Esophagus (tissue), 2 donors: Measurements from ENCODE around the gene GMPPA. TPM values are rescaled to one million over a fixed set of nuclear protein-coding genes. Genes with fewer than 3 reads are reported as not detected.

Experiments used
- H3K27ac ChIP-seq, 2 donors: one replicate each; pipeline ENCODE4 v1.5.1; 2013; ENCODE audit warnings: low read depth in 2 of 2, mild to moderate bottlenecking in 2 of 2, inconsistent platforms in 1 of 2, low read length in 1 of 2, moderate library complexity in 1 of 2
- H3K27me3 ChIP-seq, 2 donors: one replicate each; pipeline ENCODE4 v1.6.1; 2013; ENCODE audit warnings: low read length in 2 of 2, control low read depth in 1 of 2, mild to moderate bottlenecking in 1 of 2; ENCODE audit not compliant: insufficient read depth in 2 of 2, control insufficient read depth in 1 of 2
- H3K36me3 ChIP-seq, 2 donors: one replicate each; pipeline ENCODE4 v1.6.1; 2013; ENCODE audit warnings: low read length in 1 of 2; ENCODE audit not compliant: control insufficient read depth in 2 of 2, insufficient read depth in 2 of 2
- H3K4me1 ChIP-seq, 2 donors: one replicate each; pipeline ENCODE4 v1.6.1; 2013; ENCODE audit warnings: low read length in 1 of 2; ENCODE audit not compliant: control insufficient read depth in 2 of 2, insufficient read depth in 2 of 2
- H3K4me3 ChIP-seq, 2 donors: one replicate each; pipeline ENCODE4 v1.5.1; 2013; ENCODE audit warnings: low read length in 2 of 2, mild to moderate bottlenecking in 2 of 2, low read depth in 1 of 2, moderate library complexity in 1 of 2
- H3K9me3 ChIP-seq, 2 donors: one replicate each; pipeline ENCODE4 v1.6.1; 2013; ENCODE audit warnings: mild to moderate bottlenecking in 2 of 2, low read depth in 1 of 2, low read length in 1 of 2, moderate library complexity in 1 of 2; ENCODE audit not compliant: control insufficient read depth in 2 of 2, insufficient read depth in 1 of 2
- WGBS, 2 donors: extraction: QIAGEN DNeasy Blood & Tissue Kit; methylation state at CpG; one replicate each; pipeline ENCODE4 v1.1.7; 2013; 5-methylcytosine and 5-hydroxymethylcytosine counted together
- polyA plus RNA-seq, 2 donors: library from polyadenylated mRNA; stranded (reverse); fragments of 200-250 nt; gene quantifications; one replicate each; pipeline ENCODE4 v1.2.3, GENCODE V29; 2013
- donor health status: healthy with polysubstance abuse.
- donor health status: Bipolar disorder and iron deficiency.

Gene GMPPA
- polyA plus RNA-seq, 2 donors: 18.4 to 25.5 TPM

DNA sequence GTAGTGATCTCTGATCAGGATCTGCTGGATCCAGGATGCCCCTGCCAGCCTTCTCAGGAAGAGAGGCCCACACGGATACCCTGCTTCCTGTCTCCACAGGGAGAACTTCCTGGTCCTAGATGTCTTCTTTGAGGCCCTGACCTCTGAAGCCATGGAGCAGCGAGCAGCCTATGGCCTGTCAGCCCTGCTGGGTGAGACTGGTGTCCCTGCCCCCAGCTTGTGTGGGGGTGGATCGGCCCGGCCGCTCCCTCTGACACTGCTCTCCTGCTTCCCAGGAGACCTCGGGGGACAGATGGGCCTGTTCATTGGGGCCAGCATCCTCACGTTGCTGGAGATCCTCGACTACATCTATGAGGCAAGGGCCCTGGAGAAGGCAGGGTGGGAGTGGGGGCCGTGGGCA is 38.3 kb downstream of the GMPPA start:
- Histone ChIP-seq H3K4me1 (peaks cover 0 to 6% of the 10 kb centered on the region in 2 donors), H3K9me3 (no peaks in the 10 kb centered on the region), H3K27me3 (no peaks in the 10 kb centered on the region), H3K36me3 (peaks cover 0 to 24% of the 10 kb centered on the region in 2 donors), H3K4me3 (no peak overlapping the region), H3K27ac (no peak overlapping the region)
- 54 to 62% methylated on average over 9 of the region's 9 CpGs for WGBS, 2 donors

DNA sequence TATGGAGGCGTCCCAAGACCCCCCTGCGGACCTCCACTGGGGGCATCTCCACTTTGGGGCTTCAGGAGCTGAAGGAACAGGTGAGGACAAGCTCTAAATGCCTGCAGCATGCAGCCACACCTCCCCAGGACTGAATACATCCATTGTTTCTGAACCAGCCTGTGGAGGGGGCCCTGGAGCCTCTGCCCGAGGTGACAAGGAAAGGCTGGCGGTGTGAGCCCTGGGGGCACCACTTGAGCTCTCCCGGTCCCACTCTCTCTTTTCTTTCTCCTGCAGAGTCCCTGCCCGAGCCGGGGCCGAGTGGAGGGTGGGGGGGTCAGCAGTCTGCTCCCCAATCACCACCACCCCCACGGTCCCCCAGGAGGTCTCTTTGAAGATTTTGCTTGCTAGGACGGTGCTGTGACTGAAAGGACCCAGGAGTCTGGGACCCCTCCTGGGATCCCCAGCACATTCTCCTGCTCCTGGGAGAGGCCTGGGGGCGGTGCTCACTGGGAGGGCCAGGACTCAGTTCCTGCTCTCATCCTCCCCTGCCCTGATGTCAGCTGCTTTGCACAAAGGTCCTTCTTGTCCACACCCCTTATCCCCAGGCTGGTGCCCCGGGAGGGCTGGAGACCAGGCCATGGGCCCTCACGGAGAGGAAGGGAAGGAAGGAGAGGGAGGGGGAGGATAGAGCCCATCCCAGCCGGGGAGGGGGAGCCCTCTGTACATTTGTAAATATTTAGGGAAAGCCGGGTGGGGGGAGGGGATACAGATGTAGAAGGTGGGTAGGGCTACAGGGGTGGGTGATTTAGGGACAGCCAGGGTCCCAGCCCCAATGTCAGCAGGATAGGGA is 39.2 kb downstream of the GMPPA start:
- WGBS, 2 donors: 49 to 52% methylated on average over 13 of the region's 15 CpGs
- Histone ChIP-seq H3K4me3 (no peak overlapping the region), H3K27ac (no peak overlapping the region), H3K36me3 (peaks cover 0 to 24% of the 10 kb centered on the region in 2 donors), H3K4me1 (peaks cover 0 to 8% of the 10 kb centered on the region in 2 donors), H3K27me3 (no peaks in the 10 kb centered on the region), H3K9me3 (no peaks in the 10 kb centered on the region)

DNA sequence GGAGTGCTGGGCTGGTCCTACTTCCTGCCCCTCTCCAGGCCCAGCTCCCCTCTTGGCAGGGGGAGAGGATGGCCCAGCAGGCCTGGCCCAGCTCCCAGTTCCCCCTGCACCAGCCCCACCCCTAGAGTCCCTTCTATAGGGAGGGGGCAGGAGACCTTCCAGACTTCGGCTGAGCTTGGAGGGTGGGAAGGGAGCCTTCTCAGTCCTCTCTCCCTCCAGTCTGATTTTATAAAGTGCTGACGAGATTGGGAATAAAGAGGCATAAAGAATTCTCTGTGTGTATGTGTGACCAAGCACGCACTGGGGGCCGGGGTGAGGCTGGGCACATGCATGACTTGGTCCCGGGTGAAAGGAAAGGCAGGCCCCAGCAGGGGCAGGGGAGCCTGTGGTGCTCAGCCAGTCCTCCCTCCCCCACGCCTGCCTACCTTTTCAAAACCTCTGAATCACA is 39.8 kb downstream of the GMPPA start:
- Histone ChIP-seq H3K27me3 (no peaks in the 10 kb centered on the region), H3K36me3 (peaks cover 0 to 24% of the 10 kb centered on the region in 2 donors), H3K4me1 (peaks cover 0 to 8% of the 10 kb centered on the region in 2 donors), H3K27ac (no peak overlapping the region), H3K9me3 (no peaks in the 10 kb centered on the region), H3K4me3 (no peak overlapping the region)
- WGBS, 2 donors: 60 to 63% methylated on average over 6 of the region's 6 CpGs

DNA sequence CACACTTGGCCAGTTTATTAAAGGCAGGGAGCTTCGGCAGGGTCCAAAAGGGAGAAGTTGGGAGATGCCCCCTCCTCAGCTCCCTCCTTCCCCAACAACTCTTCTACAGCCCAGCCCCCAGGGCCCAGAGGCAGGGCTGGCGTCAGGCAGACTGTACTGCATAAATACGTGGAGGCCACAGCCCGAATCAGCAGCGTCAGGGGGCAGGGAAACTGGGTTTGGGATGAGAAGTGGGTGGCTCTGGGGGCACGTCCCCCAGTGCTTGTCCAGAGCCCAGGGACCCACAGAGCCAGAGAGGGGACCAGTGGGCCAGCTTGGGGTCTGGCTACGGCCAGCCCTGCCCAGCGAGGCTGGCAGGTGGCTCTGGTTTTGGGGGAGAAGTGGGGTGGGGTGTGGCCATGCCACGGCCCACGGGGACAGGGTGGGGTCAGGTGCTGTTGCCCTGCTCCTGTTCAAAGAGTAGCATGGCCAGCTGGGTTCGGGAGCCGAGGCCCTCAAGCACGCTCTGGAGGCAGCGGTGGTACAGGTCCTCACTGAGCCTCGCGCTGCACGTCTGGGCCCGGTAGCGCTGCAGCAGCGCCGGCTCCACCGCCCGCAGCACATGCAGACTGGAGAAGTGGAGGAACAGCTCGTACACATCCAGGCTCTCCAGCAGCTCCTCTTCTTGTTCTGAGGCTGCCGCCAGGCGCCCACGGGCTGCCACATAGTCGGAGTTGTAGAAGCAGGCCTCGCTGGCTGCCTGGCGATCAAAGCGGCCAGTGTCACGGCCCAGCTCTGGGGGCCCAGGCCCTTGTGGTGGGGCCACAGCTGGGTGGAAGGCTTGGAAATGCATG is 40.5 kb downstream of the GMPPA start:
- 85 to 88% methylated on average over 32 of the region's 32 CpGs for WGBS, 2 donors
- H3K27me3 ChIP-seq: no peaks in the 10 kb centered on the region

DNA sequence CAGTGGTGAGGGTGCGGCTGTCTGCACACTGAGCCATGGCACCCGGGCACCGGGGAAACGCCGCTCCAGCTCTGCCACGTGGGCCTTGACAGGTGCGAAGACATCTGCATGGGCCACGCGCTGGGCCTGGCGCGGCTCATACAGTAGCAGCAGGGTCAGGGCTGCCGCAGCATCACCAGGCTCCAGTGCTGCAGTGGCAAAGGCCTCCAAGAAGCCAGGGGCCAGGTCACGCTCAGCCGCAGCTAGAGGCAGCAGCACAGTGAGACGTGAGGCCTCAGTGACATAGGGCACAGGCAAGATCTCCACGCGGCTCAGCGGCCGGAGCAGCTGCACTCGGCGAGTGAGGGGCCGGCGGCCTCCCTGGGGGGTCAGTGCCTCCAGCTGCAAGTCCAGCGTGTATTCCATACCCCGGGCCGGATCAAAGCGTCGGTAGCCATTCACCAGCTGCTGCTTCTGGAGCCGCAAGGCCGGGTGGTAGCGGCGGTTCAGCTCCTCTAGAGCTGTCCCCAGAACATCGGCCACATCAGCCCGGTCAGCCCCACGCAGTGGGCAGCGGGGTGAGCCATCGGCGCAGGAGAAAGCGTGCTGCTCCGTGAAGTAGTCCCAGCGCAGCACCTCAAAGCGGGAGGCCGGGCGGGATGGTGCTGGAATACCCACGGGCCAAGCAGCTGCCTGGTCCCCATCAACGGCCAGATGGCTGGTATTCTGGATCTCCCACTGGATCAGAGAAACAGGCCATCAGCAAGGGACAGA is 41.4 kb downstream of the GMPPA start:
- peaks cover 0 to 24% of the 10 kb centered on the region in 2 donors for H3K36me3 ChIP-seq
- no peaks in the 10 kb centered on the region for H3K27me3 ChIP-seq
- WGBS, 2 donors: 94 to 95% methylated on average over 46 of the region's 46 CpGs
- no peak overlapping the region for H3K4me3 ChIP-seq
- H3K4me1 ChIP-seq: peaks cover 0 to 15% of the 10 kb centered on the region in 2 donors
- H3K27ac ChIP-seq: no peak overlapping the region
- no peaks in the 10 kb centered on the region for H3K9me3 ChIP-seq

More for the DNA sequence above, 40.5 kb downstream of the GMPPA start:
- H3K36me3 ChIP-seq: peaks cover 0 to 24% of the 10 kb centered on the region in 2 donors
- H3K27ac ChIP-seq: no peak overlapping the region
- H3K4me3 ChIP-seq: no peak overlapping the region
- H3K4me1 ChIP-seq: peaks cover 0 to 10% of the 10 kb centered on the region in 2 donors
- H3K9me3 ChIP-seq: no peaks in the 10 kb centered on the region

DNA sequence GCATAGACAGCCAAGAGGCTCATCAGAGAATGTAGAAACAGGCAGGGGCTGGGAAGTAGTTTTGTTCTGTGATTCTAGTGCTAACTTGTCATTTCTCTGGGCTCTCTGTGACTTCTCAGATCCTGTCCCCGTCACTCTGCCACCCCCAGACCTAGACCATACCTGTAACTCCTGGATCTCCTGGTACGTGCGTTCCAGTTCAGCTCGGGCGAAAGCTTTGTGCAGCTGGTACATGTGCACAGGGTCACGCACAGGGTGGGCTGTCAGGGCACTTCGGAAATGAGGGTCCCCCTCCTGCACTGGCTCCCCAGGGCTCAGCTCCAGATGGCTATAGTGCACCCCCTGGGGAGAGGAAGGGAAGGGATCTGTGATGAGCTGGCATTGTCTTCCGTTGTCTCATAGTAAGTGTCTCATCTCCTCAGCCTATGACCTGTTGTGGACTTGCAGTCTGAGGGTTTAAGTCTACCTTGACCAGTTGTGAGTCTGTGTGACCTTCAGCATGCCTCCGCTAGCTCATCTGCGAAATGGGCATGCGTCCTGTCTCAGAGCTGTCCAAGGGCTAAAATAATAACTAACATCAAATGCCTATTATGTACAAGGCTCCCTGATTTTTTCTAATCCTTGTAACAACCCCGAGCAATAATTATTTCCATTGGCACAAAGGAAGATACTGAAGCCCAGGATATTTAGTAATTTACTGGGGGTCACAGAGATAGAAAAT is 42.3 kb downstream of the GMPPA start:
- H3K27me3 ChIP-seq: no peaks in the 10 kb centered on the region

DNA sequence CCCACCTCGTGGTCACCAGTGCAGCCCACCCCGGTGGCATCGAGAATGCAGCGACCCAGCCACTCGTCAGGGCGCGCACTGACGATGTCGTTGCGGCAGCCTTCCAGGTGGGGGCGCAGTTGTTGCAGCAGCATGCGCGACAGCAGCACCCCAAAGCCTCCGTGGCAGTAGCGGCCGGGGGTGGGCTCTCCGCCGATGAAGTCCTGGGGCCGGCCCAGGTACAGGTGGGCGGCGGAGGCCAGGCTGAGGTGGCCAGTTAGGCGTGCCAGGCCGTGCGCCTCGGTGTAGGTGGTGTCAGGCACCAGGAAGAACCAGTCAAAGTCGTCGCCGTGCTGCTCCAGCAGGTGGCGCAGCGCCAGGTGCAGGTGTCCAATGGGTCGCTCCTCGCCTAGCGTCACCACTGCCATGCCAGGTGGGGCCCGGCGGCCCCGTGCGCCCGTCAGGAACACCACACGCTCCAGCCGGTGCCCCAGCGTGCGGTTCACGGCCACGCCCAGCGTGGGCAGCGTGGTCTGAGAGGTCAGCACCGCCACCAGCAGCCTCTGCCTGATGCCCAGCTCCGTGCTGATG is 43.0 kb downstream of the GMPPA start:
- Histone ChIP-seq H3K27me3 (no peaks in the 10 kb centered on the region), H3K4me3 (peak overlapping the region; percentile 17 to 41), H3K9me3 (no peaks in the 10 kb centered on the region), H3K36me3 (peaks cover 0 to 24% of the 10 kb centered on the region in 2 donors), H3K27ac (peak overlapping the region in 1 of 2 donors; percentile 1), H3K4me1 (peaks cover 0 to 15% of the 10 kb centered on the region in 2 donors)
- 13 to 17% methylated on average over 44 to 48 of the region's 48 CpGs for WGBS, 2 donors

More for the DNA sequence above, 42.3 kb downstream of the GMPPA start:
- Histone ChIP-seq H3K4me3 (no peak overlapping the region), H3K4me1 (peaks cover 0 to 15% of the 10 kb centered on the region in 2 donors), H3K36me3 (peaks cover 0 to 24% of the 10 kb centered on the region in 2 donors), H3K27ac (no peak overlapping the region), H3K9me3 (no peaks in the 10 kb centered on the region)
- 86 to 89% methylated on average over 12 of the region's 12 CpGs for whole genome bisulfite sequencing, 2 donors

DNA sequence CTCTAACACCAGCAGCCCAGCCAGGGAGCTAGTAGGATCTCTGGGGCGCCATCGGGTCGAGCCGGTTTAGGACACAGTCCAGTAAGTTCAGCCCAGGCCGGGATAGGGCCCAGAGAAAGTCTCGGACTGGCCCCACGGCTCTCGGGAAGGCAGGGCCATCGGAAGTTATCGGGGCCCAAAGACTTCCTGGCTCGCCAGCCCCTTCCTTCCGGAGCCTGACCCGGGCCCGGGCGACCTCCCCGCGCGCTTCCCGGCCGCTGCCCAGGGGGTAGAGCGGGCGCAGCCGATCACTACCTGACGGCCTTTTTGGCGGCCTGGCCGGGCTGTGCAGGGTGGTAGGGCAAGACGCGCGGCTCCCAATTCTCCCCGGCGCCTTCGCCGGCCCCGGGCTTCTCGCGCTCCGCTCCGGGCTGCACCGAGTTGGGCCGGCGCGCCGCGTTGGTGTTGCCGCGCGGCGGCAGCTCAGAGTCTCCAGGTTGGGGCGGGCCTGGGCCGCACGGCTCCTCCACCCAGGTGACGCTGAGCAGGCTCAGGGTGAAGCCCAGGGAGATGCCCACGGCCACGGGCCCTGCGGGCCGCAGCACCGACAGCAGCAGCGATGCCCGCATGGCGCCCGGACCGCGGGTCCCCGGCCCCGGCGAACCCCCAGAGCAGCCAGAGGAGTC is 44.4 kb downstream of the GMPPA start:
- Histone ChIP-seq H3K4me3 (peak overlapping the region; percentile 66 to 70), H3K36me3 (peaks cover 0 to 24% of the 10 kb centered on the region in 2 donors), H3K27me3 (no peaks in the 10 kb centered on the region), H3K27ac (peak overlapping the region; percentile 88 to 92), H3K9me3 (no peaks in the 10 kb centered on the region), H3K4me1 (peaks cover 0 to 15% of the 10 kb centered on the region in 2 donors)
- 0 to 1% methylated on average over 61 to 66 of the region's 66 CpGs for WGBS, 2 donors
